Keratinocyte (primary cell): ENCODE results near the gene RECK.

Source experiments
- CTCF ChIP-seq, 3 experiments: IDR thresholded peaks in 1 of 3; conservative IDR thresholded peaks in 1 of 3; optimal IDR thresholded peaks in 1 of 3; 2 replicates in 2 of 3; 3 replicates in 1 of 3; pipeline versions ENCODE3 to v1.5.1; 2011; ENCODE audit warnings: low read length in 3 of 3, mild to moderate bottlenecking in 3 of 3, moderate library complexity in 2 of 3, control low read depth in 1 of 3, inconsistent platforms in 1 of 3; ENCODE audit not compliant: insufficient read depth in 2 of 3; ENCODE audit errors: extremely low read depth in 1 of 3
- EZH2 ChIP-seq: IDR thresholded peaks from one replicate; pipeline ENCODE4 v1.6.1; 2012; ENCODE audit warnings: inconsistent platforms, mild to moderate bottlenecking, low read length, moderate library complexity

- TF ChIP-seq EZH2 (no peak), CTCF (optimal IDR thresholded peaks at IDR 0.05 in 1 of 3, IDR thresholded peaks at IDR 0.05 in 1 of 3, conservative IDR thresholded peaks at IDR 0.05 in 1 of 3; ENCODE audit: extremely low read depth in 1 of 3, insufficient read depth in 2 of 3, low read length in 3 of 3) (no peak)
Observed at GRCh38 chr9:36120705-36121104, 84.0 kb downstream of the RECK start.
